Urinary bladder (tissue), 4 donors: ENCODE measurements around the gene CTPS1. TPM values are rescaled to one million over a fixed set of nuclear protein-coding genes. Genes with fewer than 3 reads are reported as not detected.

Experiments used
- DNase-seq: peaks from one replicate; pipeline ENCODE4 v3.0.0-alpha.2; 2015; ENCODE audit errors: extremely low spot score
- H3K27ac ChIP-seq: one replicate; pipeline ENCODE4 v1.5.1; 2013; ENCODE audit warnings: low read depth, mild to moderate bottlenecking, moderate library complexity
- H3K36me3 ChIP-seq: one replicate; pipeline ENCODE4 v1.6.1; 2013; ENCODE audit warnings: mild to moderate bottlenecking, moderate library complexity; ENCODE audit not compliant: insufficient read depth
- H3K4me1 ChIP-seq: one replicate; pipeline ENCODE4 v1.6.1; 2013; ENCODE audit warnings: mild to moderate bottlenecking, moderate library complexity; ENCODE audit not compliant: insufficient read depth
- H3K4me3 ChIP-seq: one replicate; pipeline ENCODE4 v1.5.1; 2013; ENCODE audit warnings: low read depth, low read length
- WGBS: extraction: QIAGEN DNeasy Blood & Tissue Kit; methylation state at CpG from one replicate; pipeline ENCODE4 v1.1.7; 2013; 5-methylcytosine and 5-hydroxymethylcytosine counted together
- polyA plus RNA-seq: library from polyadenylated mRNA; stranded (reverse); fragments of 200-250 nt; gene quantifications from one replicate; pipeline ENCODE4 v1.2.3, GENCODE V29; 2013
- total RNA-seq: library from RNA; depleted of rRNA; stranded (reverse); fragments of >200 nt; gene quantifications from one replicate; pipeline ENCODE4 v1.2.3, GENCODE V29; 2014
- donor health status: healthy with polysubstance abuse.
- donor health status: healthy.

CTPS1 gene
- total and polyA plus RNA-seq, 2 donors: 22.9 to 43.8 TPM

- no peak overlapping the region for H3K4me3 ChIP-seq
- DNase-seq: no peak
- H3K36me3 ChIP-seq: peaks cover 7% of the 10 kb centered on the region
- no peak overlapping the region for H3K27ac ChIP-seq
- WGBS: 73% methylated on average over 3 of the region's 3 CpGs
- H3K4me1 ChIP-seq: no peaks in the 10 kb centered on the region
Observed at GRCh38 chr1:40988280-40988679, 8.8 kb downstream of the CTPS1 start.

GRCh38 chr1:40989066-40989465, 9.6 kb downstream of the CTPS1 start:
- no peaks in the 10 kb centered on the region for H3K4me1 ChIP-seq
- DNase-seq: no peak
- no peak overlapping the region for H3K4me3 ChIP-seq
- no peak overlapping the region for H3K27ac ChIP-seq
- 96% methylated on average over 5 of the region's 5 CpGs for WGBS
- H3K36me3 ChIP-seq: peaks cover 7% of the 10 kb centered on the region

- no peak for DNase-seq
- Histone ChIP-seq H3K27ac (no peak overlapping the region), H3K36me3 (peaks cover 3% of the 10 kb centered on the region), H3K4me1 (no peaks in the 10 kb centered on the region), H3K4me3 (no peak overlapping the region)
- WGBS: 49% methylated on average over 8 of the region's 8 CpGs
Observed at GRCh38 chr1:40997096-40997495, 17.6 kb downstream of the CTPS1 start.

GRCh38 chr1:40998668-40999067, 19.2 kb downstream of the CTPS1 start:
- WGBS: 90% methylated on average over 4 of the region's 4 CpGs
- no peak for DNase-seq
- no peaks in the 10 kb centered on the region for H3K4me1 ChIP-seq
- no peak overlapping the region for H3K27ac ChIP-seq
- H3K36me3 ChIP-seq: peaks cover 3% of the 10 kb centered on the region
- no peak overlapping the region for H3K4me3 ChIP-seq

GRCh38 chr1:41003127-41003639, 23.7 kb downstream of the CTPS1 start:
- no peak overlapping the region for H3K4me3 ChIP-seq
- WGBS: 67% methylated on average over 9 of the region's 9 CpGs

GRCh38 chr1:41003640-41004220, 24.2 kb downstream of the CTPS1 start:
- Histone ChIP-seq H3K36me3 (no peaks in the 10 kb centered on the region), H3K4me3 (no peak overlapping the region), H3K4me1 (peaks cover 1% of the 10 kb centered on the region), H3K27ac (no peak overlapping the region)
- 16% methylated on average over 11 of the region's 11 CpGs for WGBS
- DNase-seq: peak; percentile 88

More at GRCh38 chr1:41003127-41003639, 23.7 kb downstream of the CTPS1 start:
- peaks cover 1% of the 10 kb centered on the region for H3K4me1 ChIP-seq
- no peaks in the 10 kb centered on the region for H3K36me3 ChIP-seq
- H3K27ac ChIP-seq: no peak overlapping the region
- no peak for DNase-seq

- no peaks in the 10 kb centered on the region for H3K36me3 ChIP-seq
Observed at GRCh38 chr1:41005876-41006275, 26.4 kb downstream of the CTPS1 start.

GRCh38 chr1:41006942-41007865, 27.7 kb downstream of the CTPS1 start:
- H3K4me1 ChIP-seq: peaks cover 1% of the 10 kb centered on the region
- no peak overlapping the region for H3K27ac ChIP-seq
- no peak for DNase-seq
- H3K4me3 ChIP-seq: no peak overlapping the region
- H3K36me3 ChIP-seq: peaks cover under 1% of the 10 kb centered on the region
- WGBS: 90% methylated on average over 19 of the region's 19 CpGs

More at GRCh38 chr1:41005876-41006275, 26.4 kb downstream of the CTPS1 start:
- Histone ChIP-seq H3K4me3 (no peak overlapping the region), H3K27ac (no peak overlapping the region), H3K4me1 (peaks cover 1% of the 10 kb centered on the region)
- DNase-seq: no peak
- WGBS: 82% methylated on average over 5 of the region's 5 CpGs

GRCh38 chr1:41009466-41009865, 30.0 kb downstream of the CTPS1 start:
- DNase-seq: no peak
- Histone ChIP-seq H3K4me1 (peaks cover 1% of the 10 kb centered on the region), H3K27ac (no peak overlapping the region), H3K4me3 (no peak overlapping the region), H3K36me3 (peaks cover 2% of the 10 kb centered on the region)
- 93% methylated on average over 8 of the region's 8 CpGs for WGBS

- H3K27ac ChIP-seq: no peak overlapping the region
- 94% methylated on average over 1 of the region's 1 CpG for WGBS
- no peak for DNase-seq
- H3K36me3 ChIP-seq: peaks cover 2% of the 10 kb centered on the region
- H3K4me3 ChIP-seq: no peak overlapping the region
- peaks cover 1% of the 10 kb centered on the region for H3K4me1 ChIP-seq
Observed at GRCh38 chr1:41010345-41010744, 30.8 kb downstream of the CTPS1 start.

- 92% methylated on average over 6 of the region's 6 CpGs for WGBS
- DNase-seq: no peak
- Histone ChIP-seq H3K4me1 (no peaks in the 10 kb centered on the region), H3K4me3 (no peak overlapping the region), H3K27ac (no peak overlapping the region), H3K36me3 (peaks cover 2% of the 10 kb centered on the region)
Observed at GRCh38 chr1:41013024-41013423, 33.5 kb downstream of the CTPS1 start.

- peaks cover 2% of the 10 kb centered on the region for H3K36me3 ChIP-seq
- no peak overlapping the region for H3K27ac ChIP-seq
- 81% methylated on average over 7 of the region's 7 CpGs for WGBS
- DNase-seq: no peak
- no peaks in the 10 kb centered on the region for H3K4me1 ChIP-seq
- H3K4me3 ChIP-seq: no peak overlapping the region
Observed at GRCh38 chr1:41013796-41014195, 34.3 kb downstream of the CTPS1 start.

- 68% methylated on average over 8 of the region's 8 CpGs for WGBS
- Histone ChIP-seq H3K4me1 (no peaks in the 10 kb centered on the region), H3K4me3 (no peak overlapping the region), H3K36me3 (peaks cover 2% of the 10 kb centered on the region), H3K27ac (no peak overlapping the region)
- DNase-seq: no peak
Observed at GRCh38 chr1:41014871-41015270, 35.4 kb downstream of the CTPS1 start.
